ENCODE measurements around the gene EN1.

The EN1 gene

DNA sequence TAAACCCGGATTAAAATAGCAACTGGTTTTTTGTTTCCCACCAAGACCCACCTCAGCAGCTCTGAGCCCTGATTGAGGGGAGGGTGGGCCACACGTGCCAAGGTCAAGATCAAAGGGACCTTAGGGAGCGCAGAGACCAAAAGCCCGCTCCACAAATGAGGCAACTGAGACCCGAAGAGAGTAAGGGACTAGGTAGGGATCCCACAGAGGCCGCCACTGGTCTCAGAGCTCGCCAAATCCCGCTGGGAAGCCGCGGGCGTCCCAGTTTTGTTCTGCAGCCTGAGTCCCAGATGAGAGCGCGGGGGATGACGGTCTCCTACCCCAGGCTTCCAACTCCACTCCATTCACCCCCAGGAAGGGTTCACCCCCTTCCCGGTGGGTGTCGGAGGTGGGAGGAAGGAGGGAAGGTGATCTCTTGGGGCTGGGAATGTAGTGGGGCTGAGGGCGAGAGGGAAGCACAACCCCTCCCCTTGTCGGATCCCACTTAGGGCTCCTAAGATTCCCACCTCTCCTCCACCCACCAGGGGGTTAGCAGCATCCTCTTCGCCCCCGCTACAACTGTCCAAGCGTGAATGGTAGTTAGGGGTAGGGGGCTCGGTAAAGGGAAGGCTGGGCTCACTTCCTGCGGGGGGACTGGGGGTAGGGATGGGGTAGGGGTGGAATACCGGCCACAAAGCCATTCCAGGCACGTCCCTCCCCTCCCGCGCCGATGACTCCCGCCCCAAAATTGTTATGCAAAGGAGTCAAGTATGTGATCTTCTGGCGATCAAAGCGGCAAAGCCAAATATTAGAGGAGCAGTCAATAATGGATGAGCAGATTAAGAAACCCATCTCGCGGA lies 7.3 kb upstream of the EN1 start:
- Histone ChIP-seq H3K9me3 (ENCODE audit: control insufficient read depth, low read length) (no peaks in the 10 kb centered on the region), H3K4me3 (ENCODE audit: low read depth, low read length) (no peak overlapping the region), H3K27ac (no peak overlapping the region), H3K79me2 (no peaks in the 10 kb centered on the region), H3K4me2 (ENCODE audit: low read length) (no peak overlapping the region), H3K27me3 (ENCODE audit: control insufficient read depth, insufficient read depth, low read length) (peaks cover 18% of the 10 kb centered on the region), H3K4me1 (no peaks in the 10 kb centered on the region), H3K9ac (no peak overlapping the region), H2AFZ (no peak overlapping the region), H3K36me3 (ENCODE audit: control insufficient read depth, insufficient read depth, low read length) (no peaks in the 10 kb centered on the region)
- TF ChIP-seq, protein P1, sequence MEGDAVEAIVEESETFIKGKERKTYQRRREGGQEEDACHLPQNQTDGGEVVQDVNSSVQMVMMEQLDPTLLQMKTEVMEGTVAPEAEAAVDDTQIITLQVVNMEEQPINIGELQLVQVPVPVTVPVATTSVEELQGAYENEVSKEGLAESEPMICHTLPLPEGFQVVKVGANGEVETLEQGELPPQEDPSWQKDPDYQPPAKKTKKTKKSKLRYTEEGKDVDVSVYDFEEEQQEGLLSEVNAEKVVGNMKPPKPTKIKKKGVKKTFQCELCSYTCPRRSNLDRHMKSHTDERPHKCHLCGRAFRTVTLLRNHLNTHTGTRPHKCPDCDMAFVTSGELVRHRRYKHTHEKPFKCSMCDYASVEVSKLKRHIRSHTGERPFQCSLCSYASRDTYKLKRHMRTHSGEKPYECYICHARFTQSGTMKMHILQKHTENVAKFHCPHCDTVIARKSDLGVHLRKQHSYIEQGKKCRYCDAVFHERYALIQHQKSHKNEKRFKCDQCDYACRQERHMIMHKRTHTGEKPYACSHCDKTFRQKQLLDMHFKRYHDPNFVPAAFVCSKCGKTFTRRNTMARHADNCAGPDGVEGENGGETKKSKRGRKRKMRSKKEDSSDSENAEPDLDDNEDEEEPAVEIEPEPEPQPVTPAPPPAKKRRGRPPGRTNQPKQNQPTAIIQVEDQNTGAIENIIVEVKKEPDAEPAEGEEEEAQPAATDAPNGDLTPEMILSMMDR (IDR thresholded peaks at IDR 0.05): no peak

DNA sequence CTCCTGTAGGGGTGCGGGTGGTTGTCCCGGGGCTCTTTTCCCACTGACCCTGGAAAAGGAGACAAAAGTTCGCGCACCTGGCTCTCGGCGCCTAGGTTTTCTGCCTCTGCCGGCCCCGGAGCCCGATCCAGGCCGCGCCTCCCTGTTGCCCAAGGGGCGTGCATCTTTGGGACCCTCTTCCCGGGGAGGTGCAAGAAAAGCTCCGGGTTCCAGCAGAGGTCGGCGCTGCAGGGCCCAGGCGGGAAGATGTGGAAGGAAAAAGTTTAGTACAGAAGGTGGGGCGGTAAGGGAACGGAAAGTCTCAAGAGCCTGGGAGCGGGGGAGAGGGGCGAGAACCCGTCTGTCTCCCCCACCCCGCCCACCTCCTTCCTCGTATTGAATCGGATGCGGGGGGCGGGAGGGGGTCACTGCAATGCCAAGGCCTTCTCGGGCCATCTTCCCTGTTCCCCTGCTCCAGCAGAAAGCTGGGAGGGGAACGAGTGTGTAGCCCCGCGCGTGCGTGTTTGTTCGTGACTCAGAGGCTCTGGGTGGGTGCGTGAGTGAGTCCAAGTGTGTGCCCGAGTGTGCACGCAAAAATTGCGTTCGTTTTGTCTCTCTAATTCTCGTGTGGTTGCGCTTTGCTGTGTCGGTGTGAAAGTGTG lies 6.3 kb upstream of the EN1 start:
- Histone ChIP-seq H3K9me3 (ENCODE audit: control insufficient read depth, low read length) (no peaks in the 10 kb centered on the region), H3K27me3 (ENCODE audit: control insufficient read depth, insufficient read depth, low read length) (peaks cover 19% of the 10 kb centered on the region), H3K27ac (no peak overlapping the region), H3K36me3 (ENCODE audit: control insufficient read depth, insufficient read depth, low read length) (no peaks in the 10 kb centered on the region), H3K4me3 (ENCODE audit: low read depth, low read length) (no peak overlapping the region), H3K4me1 (no peaks in the 10 kb centered on the region), H3K79me2 (no peaks in the 10 kb centered on the region), H3K9ac (no peak overlapping the region), H3K4me2 (ENCODE audit: low read length) (no peak overlapping the region), H2AFZ (no peak overlapping the region)
- TF ChIP-seq, protein P1 (IDR thresholded peaks at IDR 0.05): no peak

- TF ChIP-seq, protein P1 (IDR thresholded peaks at IDR 0.05): no peak
- Histone ChIP-seq H3K79me2 (no peaks in the 10 kb centered on the region), H3K27me3 (ENCODE audit: control insufficient read depth, insufficient read depth, low read length) (peaks cover 23% of the 10 kb centered on the region), H3K9me3 (ENCODE audit: control insufficient read depth, low read length) (no peaks in the 10 kb centered on the region), H3K9ac (no peak overlapping the region), H3K4me1 (no peaks in the 10 kb centered on the region), H3K4me3 (ENCODE audit: low read depth, low read length) (no peak overlapping the region), H3K27ac (no peak overlapping the region), H2AFZ (no peak overlapping the region), H3K4me2 (ENCODE audit: low read length) (no peak overlapping the region), H3K36me3 (ENCODE audit: control insufficient read depth, insufficient read depth, low read length) (no peaks in the 10 kb centered on the region)
These were observed 5.7 kb upstream of the EN1 start for GRCh38 chr2:118853129-118853640.

DNA sequence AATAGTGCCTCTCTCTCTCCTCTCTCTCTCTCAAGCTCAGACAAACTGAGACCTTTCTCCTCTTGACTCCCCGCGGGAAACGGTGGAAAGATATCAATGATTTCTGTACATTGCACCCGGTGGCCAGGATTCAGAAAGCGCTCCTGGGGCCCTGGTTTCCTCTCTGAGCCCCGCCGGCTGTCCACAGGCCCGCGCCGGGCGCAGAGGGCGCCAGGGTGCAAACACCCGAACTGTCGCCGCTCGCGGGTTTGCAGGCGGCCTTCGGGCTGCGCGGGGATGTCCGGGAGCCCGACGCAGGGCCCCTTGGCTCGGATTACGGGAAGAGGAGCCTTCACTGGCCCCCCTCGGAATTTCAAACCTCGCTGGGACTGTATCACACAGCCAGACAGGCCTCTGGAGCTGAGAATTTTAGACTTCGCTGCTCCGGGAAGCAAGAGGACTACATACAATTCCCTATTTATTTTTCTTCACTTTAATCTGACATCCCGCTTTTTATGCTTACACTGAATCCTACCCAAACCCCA lies 5.2 kb upstream of the EN1 start:
- H3K79me2 ChIP-seq: no peaks in the 10 kb centered on the region
- H2AFZ ChIP-seq: no peak overlapping the region
- no peak overlapping the region for H3K4me3 ChIP-seq (ENCODE audit: low read depth, low read length)
- no peaks in the 10 kb centered on the region for H3K4me1 ChIP-seq
- no peak overlapping the region for H3K9ac ChIP-seq
- no peaks in the 10 kb centered on the region for H3K9me3 ChIP-seq (ENCODE audit: control insufficient read depth, low read length)
- H3K27me3 ChIP-seq (ENCODE audit: control insufficient read depth, insufficient read depth, low read length): peaks cover 28% of the 10 kb centered on the region
- no peak overlapping the region for H3K27ac ChIP-seq
- H3K4me2 ChIP-seq (ENCODE audit: low read length): no peak overlapping the region
- TF ChIP-seq, protein P1 (IDR thresholded peaks at IDR 0.05): no peak
- H3K36me3 ChIP-seq (ENCODE audit: control insufficient read depth, insufficient read depth, low read length): no peaks in the 10 kb centered on the region
